Measurements from ENCODE around the gene RBBP8.

The RBBP8 gene

DNA sequence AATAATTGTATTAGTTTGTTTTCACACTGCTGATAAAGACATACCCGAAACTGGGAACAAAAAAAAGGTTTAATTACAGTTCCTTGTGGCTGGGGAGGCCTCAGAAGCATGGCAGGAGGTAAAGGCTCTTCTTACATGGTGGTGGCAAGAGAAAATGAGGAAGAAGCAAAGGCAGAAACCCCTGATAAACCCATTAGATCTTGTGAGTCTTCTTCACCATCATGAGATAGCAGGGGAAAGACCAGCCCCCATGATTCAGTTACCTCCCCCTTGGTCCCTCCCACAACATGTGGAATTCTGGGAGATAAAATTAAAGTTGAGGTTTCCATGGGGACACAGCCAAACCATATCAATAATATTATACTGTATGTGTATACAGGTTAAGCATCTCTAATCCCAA lies 128.9 kb downstream of the RBBP8 start:
- TF ChIP-seq YY1 (IDR thresholded peaks at IDR 0.05; ENCODE audit: low read depth) (no peak), NFIC (IDR thresholded peaks at IDR 0.05) (no peak), RAD21 (IDR thresholded peaks at IDR 0.05; ENCODE audit: low read depth) (no peak), EP300 (IDR thresholded peaks at IDR 0.05; ENCODE audit: borderline replicate concordance) (no peak)

DNA sequence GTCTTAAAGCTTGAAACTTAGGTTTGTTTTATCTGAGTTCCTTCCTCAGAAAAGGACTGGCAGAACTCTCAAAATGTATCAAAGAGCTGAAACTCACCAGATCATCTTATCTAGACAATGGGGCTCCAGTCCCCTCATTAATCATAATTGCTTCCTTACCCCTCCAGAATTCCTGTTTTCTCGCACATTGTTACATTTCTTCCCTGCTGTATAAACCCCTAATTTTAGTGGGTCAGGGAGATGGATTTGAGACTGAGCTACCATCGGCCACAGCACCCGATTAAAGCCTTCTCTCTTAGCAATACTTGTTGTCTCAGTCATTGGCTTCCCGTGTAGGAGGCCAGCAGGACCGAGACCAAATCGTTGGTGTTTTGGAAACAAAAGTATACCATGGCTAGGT lies 130.4 kb downstream of the RBBP8 start:
- TF ChIP-seq FOXM1 (IDR thresholded peaks at IDR 0.05; ENCODE audit: borderline replicate concordance, low read depth) (no peak), TEAD4 (IDR thresholded peaks at IDR 0.05) (no peak), EGR1 (IDR thresholded peaks at IDR 0.05) (no peak), RAD21 (IDR thresholded peaks at IDR 0.05; ENCODE audit: low read depth) (no peak), ZBTB7A (IDR thresholded peaks at IDR 0.05; ENCODE audit: low read depth) (no peak), TCF12 (IDR thresholded peaks at IDR 0.05; ENCODE audit: low read depth) (no peak), EP300 (IDR thresholded peaks at IDR 0.05; ENCODE audit: borderline replicate concordance) (no peak), MAX (IDR thresholded peaks at IDR 0.05) (no peak), CREB1 (IDR thresholded peaks at IDR 0.05; ENCODE audit: low read depth) (no peak), CEBPB (IDR thresholded peaks at IDR 0.05) (no peak), YY1 (IDR thresholded peaks at IDR 0.05; ENCODE audit: low read depth) (no peak), TAF1 (IDR thresholded peaks at IDR 0.05; ENCODE audit: low read depth) (no peak), NFIC (IDR thresholded peaks at IDR 0.05) (no peak), USF1 (IDR thresholded peaks at IDR 0.05) (no peak)
- TF ChIP-seq, protein P1, sequence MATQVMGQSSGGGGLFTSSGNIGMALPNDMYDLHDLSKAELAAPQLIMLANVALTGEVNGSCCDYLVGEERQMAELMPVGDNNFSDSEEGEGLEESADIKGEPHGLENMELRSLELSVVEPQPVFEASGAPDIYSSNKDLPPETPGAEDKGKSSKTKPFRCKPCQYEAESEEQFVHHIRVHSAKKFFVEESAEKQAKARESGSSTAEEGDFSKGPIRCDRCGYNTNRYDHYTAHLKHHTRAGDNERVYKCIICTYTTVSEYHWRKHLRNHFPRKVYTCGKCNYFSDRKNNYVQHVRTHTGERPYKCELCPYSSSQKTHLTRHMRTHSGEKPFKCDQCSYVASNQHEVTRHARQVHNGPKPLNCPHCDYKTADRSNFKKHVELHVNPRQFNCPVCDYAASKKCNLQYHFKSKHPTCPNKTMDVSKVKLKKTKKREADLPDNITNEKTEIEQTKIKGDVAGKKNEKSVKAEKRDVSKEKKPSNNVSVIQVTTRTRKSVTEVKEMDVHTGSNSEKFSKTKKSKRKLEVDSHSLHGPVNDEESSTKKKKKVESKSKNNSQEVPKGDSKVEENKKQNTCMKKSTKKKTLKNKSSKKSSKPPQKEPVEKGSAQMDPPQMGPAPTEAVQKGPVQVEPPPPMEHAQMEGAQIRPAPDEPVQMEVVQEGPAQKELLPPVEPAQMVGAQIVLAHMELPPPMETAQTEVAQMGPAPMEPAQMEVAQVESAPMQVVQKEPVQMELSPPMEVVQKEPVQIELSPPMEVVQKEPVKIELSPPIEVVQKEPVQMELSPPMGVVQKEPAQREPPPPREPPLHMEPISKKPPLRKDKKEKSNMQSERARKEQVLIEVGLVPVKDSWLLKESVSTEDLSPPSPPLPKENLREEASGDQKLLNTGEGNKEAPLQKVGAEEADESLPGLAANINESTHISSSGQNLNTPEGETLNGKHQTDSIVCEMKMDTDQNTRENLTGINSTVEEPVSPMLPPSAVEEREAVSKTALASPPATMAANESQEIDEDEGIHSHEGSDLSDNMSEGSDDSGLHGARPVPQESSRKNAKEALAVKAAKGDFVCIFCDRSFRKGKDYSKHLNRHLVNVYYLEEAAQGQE (IDR thresholded peaks at IDR 0.05; ENCODE audit: low read depth), result no peak

- TF ChIP-seq RAD21 (IDR thresholded peaks at IDR 0.05; ENCODE audit: low read depth) (no peak), EP300 (IDR thresholded peaks at IDR 0.05; ENCODE audit: borderline replicate concordance) (no peak), FOXM1 (IDR thresholded peaks at IDR 0.05; ENCODE audit: borderline replicate concordance, low read depth) (no peak), EGR1 (IDR thresholded peaks at IDR 0.05) (no peak), MAX (IDR thresholded peaks at IDR 0.05) (no peak), CREB1 (IDR thresholded peaks at IDR 0.05; ENCODE audit: low read depth) (no peak), TEAD4 (IDR thresholded peaks at IDR 0.05) (no peak), CEBPB (IDR thresholded peaks at IDR 0.05) (no peak), TCF12 (IDR thresholded peaks at IDR 0.05; ENCODE audit: low read depth) (no peak), YY1 (IDR thresholded peaks at IDR 0.05; ENCODE audit: low read depth) (no peak), TAF1 (IDR thresholded peaks at IDR 0.05; ENCODE audit: low read depth) (no peak), ZBTB7A (IDR thresholded peaks at IDR 0.05; ENCODE audit: low read depth) (no peak), USF1 (IDR thresholded peaks at IDR 0.05) (no peak), NFIC (IDR thresholded peaks at IDR 0.05) (no peak)
- TF ChIP-seq, protein P1 (IDR thresholded peaks at IDR 0.05; ENCODE audit: low read depth), result no peak
Measured at GRCh38 chr18:23065234-23065806, 132.2 kb downstream of the RBBP8 start.

DNA sequence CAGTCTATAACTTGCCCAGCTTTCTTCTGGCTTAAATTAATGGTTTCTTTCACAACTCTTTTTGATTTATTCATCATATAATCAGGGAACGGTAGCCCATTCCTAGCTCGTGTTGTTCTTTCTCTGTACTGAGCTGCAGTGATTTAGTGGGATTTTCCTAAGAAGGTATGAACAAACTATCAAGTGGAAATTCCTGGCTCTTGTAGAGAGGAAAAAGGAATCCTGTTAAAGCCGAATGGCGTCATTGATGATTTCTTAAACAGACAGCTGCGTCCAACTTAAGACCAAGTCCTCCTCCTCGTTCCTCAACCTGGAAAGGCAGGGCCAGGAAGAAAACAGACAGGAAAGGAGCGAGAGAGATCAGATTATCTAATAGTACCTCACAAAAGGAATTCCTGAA lies 132.9 kb downstream of the RBBP8 start:
- no peak for TF ChIP-seq ZBTB7A (IDR thresholded peaks at IDR 0.05; ENCODE audit: low read depth)
- no peak for TF ChIP-seq FOXM1 (IDR thresholded peaks at IDR 0.05; ENCODE audit: borderline replicate concordance, low read depth)
- no peak for TF ChIP-seq USF1 (IDR thresholded peaks at IDR 0.05)
- TF ChIP-seq YY1 (IDR thresholded peaks at IDR 0.05; ENCODE audit: low read depth), result no peak

GRCh38 chr18:23066504-23067039 lies 133.4 kb downstream of the RBBP8 start:
- TF ChIP-seq, protein P1 (IDR thresholded peaks at IDR 0.05; ENCODE audit: low read depth), result no peak
- TF ChIP-seq TCF12 (IDR thresholded peaks at IDR 0.05; ENCODE audit: low read depth) (no peak), USF1 (IDR thresholded peaks at IDR 0.05) (no peak), EP300 (IDR thresholded peaks at IDR 0.05; ENCODE audit: borderline replicate concordance) (no peak), EGR1 (IDR thresholded peaks at IDR 0.05) (no peak), RAD21 (IDR thresholded peaks at IDR 0.05; ENCODE audit: low read depth) (no peak), YY1 (IDR thresholded peaks at IDR 0.05; ENCODE audit: low read depth) (no peak), CREB1 (IDR thresholded peaks at IDR 0.05; ENCODE audit: low read depth) (no peak), CEBPB (IDR thresholded peaks at IDR 0.05) (no peak), FOXM1 (IDR thresholded peaks at IDR 0.05; ENCODE audit: borderline replicate concordance, low read depth) (no peak), MAX (IDR thresholded peaks at IDR 0.05) (no peak), TEAD4 (IDR thresholded peaks at IDR 0.05) (no peak), TAF1 (IDR thresholded peaks at IDR 0.05; ENCODE audit: low read depth) (no peak), NFIC (IDR thresholded peaks at IDR 0.05) (no peak), ZBTB7A (IDR thresholded peaks at IDR 0.05; ENCODE audit: low read depth) (no peak)
